LNCAP (cell line): ENCODE measurements around the gene CCIN.

Source experiments
- CTCF ChIP-seq: fragments of 450-650 bp; IDR thresholded peaks from 2 replicates; pipeline ENCODE4 v1.5.1; 2017; ENCODE audit warnings: mild to moderate bottlenecking

CCIN gene

GRCh38 chr9:36193023-36193422, 23.8 kb downstream of the CCIN start:
- no peak for TF ChIP-seq CTCF

GRCh38 chr9:36194326-36195000, 25.3 kb downstream of the CCIN start:
- TF ChIP-seq CTCF, result no peak

GRCh38 chr9:36204906-36205547, 35.8 kb downstream of the CCIN start:
- no peak for TF ChIP-seq CTCF

DNA sequence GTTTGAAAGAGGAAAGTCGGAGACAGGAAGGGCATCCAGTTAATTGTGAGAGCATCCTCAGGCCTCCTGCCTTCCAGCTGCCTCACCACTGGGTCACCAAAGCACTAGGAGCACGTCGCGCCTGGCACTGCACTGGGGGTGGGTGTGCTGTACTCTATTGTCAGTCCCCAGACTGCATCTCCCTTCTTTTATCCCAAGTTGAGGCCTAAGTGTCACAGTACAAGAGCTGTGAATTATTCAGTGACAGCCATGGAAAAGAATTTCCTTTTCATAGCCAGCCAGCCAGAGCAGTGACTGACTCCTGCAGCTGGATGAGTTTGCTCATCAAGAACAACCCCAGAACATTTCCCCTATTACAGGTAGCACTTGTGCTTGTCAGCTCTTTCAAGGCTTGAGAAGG, 37.8 kb downstream of the CCIN start:
- no peak for TF ChIP-seq CTCF

GRCh38 chr9:36207546-36208012, 38.4 kb downstream of the CCIN start:
- TF ChIP-seq CTCF, result no peak

- TF ChIP-seq CTCF, result no peak
Observed at GRCh38 chr9:36208521-36209253, 39.5 kb downstream of the CCIN start.

DNA sequence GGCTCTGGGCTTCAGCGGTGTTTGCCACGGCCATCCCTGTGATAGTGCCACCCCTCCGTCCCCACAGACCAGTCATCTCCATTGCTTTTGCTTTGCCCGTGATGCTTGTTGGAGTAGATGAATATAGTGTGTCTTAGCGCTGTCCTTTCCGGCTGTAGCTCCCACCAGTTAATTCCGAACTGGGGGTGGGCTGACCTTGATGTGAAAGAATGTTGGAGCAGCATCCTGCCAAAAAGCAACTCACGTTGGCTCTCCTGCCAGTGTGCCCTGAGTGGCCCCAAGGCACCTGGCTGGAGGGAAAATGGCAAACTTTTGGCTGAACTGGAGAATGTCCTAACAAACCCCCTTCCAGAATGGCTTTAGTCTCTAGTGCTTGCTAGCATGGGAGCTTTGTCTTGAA, 41.5 kb downstream of the CCIN start:
- no peak for TF ChIP-seq CTCF
